ENCODE results near the gene COPS7A. TPM values are rescaled to one million over a fixed set of nuclear protein-coding genes. Genes with fewer than 3 reads are reported as not detected.
A peak's percentile ranks its signal among the peaks of the same experiment; 100 is the strongest.

COPS7A gene
- total and polyA plus RNA-seq, 9 of the 15 experiments (the other 6 are each of a cell fraction or from before 2014, with no cell fraction given) = 12.7 to 36.0 (median 24.3) TPM

DNA sequence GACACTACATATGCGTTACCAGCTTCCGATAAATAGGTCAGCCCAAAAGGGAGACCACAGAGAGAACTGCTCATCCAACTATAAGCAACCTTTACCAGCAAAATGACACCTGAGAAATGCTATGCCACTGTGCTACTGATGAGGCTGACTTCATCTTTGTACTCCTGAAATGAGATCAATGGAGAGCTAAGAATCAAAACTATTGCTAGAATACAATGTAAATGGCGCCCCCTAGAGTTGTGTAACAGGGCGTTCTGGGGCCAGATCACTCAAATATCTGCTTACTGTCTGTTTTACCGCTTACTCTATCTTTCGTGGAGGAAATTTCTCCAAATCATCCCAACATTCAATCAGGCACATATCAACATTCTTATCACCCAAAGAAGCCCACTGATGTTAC lies 39.2 kb upstream of the COPS7A start:
- no peak for ATAC-seq
- H3K79me2 ChIP-seq (ENCODE audit: control insufficient read depth, insufficient read depth, low read length) = peaks cover 87% of the 10 kb centered on the region
- ChIA-PET POLR2A (interaction anchor here (0.6 to 0.9 kb wide), 2 partner anchors 15 to 23 kb away, joined by 3 read pairs; no protein-coding TSS in a partner anchor), CTCF (ENCODE audit: low intra/inter-chr PET ratio) (interaction anchor here (0.6 to 1.1 kb wide), 3 partner anchors 67 to 121 kb away, joined by 3 to 4 read pairs (median 3); no protein-coding TSS in a partner anchor)
- no peak overlapping the region for H3K9ac ChIP-seq (ENCODE audit: insufficient read depth in 1 of 2, low read depth in 2 of 2, low read length in 2 of 2)
- H2AFZ ChIP-seq (ENCODE audit: low read depth, low read length) = no peak overlapping the region
- no peaks in the 10 kb centered on the region for H3K9me3 ChIP-seq (replicated peaks; ENCODE audit: control insufficient read depth, insufficient read depth, low read depth, low read length)
- H4K20me1 ChIP-seq (replicated peaks; ENCODE audit: control insufficient read depth, insufficient read depth, low read length) = no peaks in the 10 kb centered on the region; the same call in 1 of the 2 replicates
- peaks cover 56% of the 10 kb centered on the region for H3K36me3 ChIP-seq (ENCODE audit: control insufficient read depth, insufficient read depth, low read length)
- no peak overlapping the region for H3K4me2 ChIP-seq (ENCODE audit: insufficient read depth, low read length)
- H3K27ac ChIP-seq (ENCODE audit: extremely low read depth, low read depth, low read length) = no peak overlapping the region
- in situ Hi-C loops (cut with MboI) (no loop called here), intact Hi-C loops (cut with micrococcal nuclease) (loop anchor here (5.0 kb wide), 2 partner anchors 38 to 132 kb away; partner anchors contain the start of gene COPS7A)
- H3K27me3 ChIP-seq (ENCODE audit: control insufficient read depth in 2 of 2, insufficient read depth in 2 of 2, low read length in 2 of 2) = no peaks in the 10 kb centered on the region
- H3K4me1 ChIP-seq (replicated peaks in 1 of 2; ENCODE audit: control insufficient read depth in 2 of 2, insufficient read depth in 2 of 2, low read length in 2 of 2) = peaks cover 0 to 5% of the 10 kb centered on the region in 2 experiments; a peak in 1 of 5 replicates
- no peaks in the 10 kb centered on the region for H3K9me1 ChIP-seq (ENCODE audit: control insufficient read depth, insufficient read depth, low read length)
- FAIRE-seq = peak; percentile 85
- peak; percentile 27 to 69 (median 31) for DNase-seq (ENCODE audit: extremely low read depth in 1 of 4, low spot score in 3 of 4)
- WGBS (ENCODE audit: insufficient coverage, low coverage, missing lambda C conversion rate) = 43% methylated on average over 5 of the region's 6 CpGs
- no TSS peak for BruUV-seq (replicated peaks)
- TF ChIP-seq CREB1 (IDR thresholded peaks at IDR 0.05) = no peak
- TF ChIP-seq CREB1 (CRISPR knock-in tag; IDR thresholded peaks at IDR 0.05) = no peak
- TF ChIP-seq, protein P1, sequence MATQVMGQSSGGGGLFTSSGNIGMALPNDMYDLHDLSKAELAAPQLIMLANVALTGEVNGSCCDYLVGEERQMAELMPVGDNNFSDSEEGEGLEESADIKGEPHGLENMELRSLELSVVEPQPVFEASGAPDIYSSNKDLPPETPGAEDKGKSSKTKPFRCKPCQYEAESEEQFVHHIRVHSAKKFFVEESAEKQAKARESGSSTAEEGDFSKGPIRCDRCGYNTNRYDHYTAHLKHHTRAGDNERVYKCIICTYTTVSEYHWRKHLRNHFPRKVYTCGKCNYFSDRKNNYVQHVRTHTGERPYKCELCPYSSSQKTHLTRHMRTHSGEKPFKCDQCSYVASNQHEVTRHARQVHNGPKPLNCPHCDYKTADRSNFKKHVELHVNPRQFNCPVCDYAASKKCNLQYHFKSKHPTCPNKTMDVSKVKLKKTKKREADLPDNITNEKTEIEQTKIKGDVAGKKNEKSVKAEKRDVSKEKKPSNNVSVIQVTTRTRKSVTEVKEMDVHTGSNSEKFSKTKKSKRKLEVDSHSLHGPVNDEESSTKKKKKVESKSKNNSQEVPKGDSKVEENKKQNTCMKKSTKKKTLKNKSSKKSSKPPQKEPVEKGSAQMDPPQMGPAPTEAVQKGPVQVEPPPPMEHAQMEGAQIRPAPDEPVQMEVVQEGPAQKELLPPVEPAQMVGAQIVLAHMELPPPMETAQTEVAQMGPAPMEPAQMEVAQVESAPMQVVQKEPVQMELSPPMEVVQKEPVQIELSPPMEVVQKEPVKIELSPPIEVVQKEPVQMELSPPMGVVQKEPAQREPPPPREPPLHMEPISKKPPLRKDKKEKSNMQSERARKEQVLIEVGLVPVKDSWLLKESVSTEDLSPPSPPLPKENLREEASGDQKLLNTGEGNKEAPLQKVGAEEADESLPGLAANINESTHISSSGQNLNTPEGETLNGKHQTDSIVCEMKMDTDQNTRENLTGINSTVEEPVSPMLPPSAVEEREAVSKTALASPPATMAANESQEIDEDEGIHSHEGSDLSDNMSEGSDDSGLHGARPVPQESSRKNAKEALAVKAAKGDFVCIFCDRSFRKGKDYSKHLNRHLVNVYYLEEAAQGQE (IDR thresholded peaks at IDR 0.05; ENCODE audit: borderline replicate concordance) = peak; percentile 30; the same call in 1 of the 2 replicates
- TF ChIP-seq, protein P1 (CRISPR knock-in tag; IDR thresholded peaks at IDR 0.05; ENCODE audit: low read depth) = no peak
- TF ChIP-seq CTCFL (IDR thresholded peaks at IDR 0.05; ENCODE audit: borderline replicate concordance, insufficient read depth, low read depth, low read length, poor library complexity, severe bottlenecking) = peak; percentile 52
- no peak for TF ChIP-seq KLF13 (tag; IDR thresholded peaks at IDR 0.05; ENCODE audit: borderline replicate concordance, low read depth)
- TF ChIP-seq, protein P2, sequence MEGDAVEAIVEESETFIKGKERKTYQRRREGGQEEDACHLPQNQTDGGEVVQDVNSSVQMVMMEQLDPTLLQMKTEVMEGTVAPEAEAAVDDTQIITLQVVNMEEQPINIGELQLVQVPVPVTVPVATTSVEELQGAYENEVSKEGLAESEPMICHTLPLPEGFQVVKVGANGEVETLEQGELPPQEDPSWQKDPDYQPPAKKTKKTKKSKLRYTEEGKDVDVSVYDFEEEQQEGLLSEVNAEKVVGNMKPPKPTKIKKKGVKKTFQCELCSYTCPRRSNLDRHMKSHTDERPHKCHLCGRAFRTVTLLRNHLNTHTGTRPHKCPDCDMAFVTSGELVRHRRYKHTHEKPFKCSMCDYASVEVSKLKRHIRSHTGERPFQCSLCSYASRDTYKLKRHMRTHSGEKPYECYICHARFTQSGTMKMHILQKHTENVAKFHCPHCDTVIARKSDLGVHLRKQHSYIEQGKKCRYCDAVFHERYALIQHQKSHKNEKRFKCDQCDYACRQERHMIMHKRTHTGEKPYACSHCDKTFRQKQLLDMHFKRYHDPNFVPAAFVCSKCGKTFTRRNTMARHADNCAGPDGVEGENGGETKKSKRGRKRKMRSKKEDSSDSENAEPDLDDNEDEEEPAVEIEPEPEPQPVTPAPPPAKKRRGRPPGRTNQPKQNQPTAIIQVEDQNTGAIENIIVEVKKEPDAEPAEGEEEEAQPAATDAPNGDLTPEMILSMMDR (IDR thresholded peaks at IDR 0.05 in 2 of 3, conservative IDR thresholded peaks at IDR 0.05 in 1 of 3; ENCODE audit: insufficient read depth in 2 of 3, low read depth in 1 of 3, low read length in 3 of 3) = peak; percentile 45 to 71 (median 66); a peak in 5 of 6 replicates
- peak; percentile 37 to 57; a peak in 3 of 4 replicates for TF ChIP-seq RAD21 (CRISPR knock-in tag; conservative IDR thresholded peaks at IDR 0.05 in 1 of 2, IDR thresholded peaks at IDR 0.05 in 1 of 2)
- no peak overlapping the region for H3K4me3 ChIP-seq

Data from K562 (cell line).